Neural cell (in vitro differentiated cells): ENCODE measurements around the gene TAF11L14.
"Not testable (repeated sequence)": the region's sequence is repeated elsewhere in the genome, so short reads cannot be mapped to it uniquely, and the experiment has no call there.

Source experiments
- CTCF ChIP-seq: fragments of 450-650 bp; IDR thresholded peaks from 2 replicates; pipeline ENCODE4 v1.5.1; 2014; ENCODE audit warnings: antibody characterized with exemption, mild to moderate bottlenecking, moderate library complexity; ENCODE audit not compliant: poor library complexity, severe bottlenecking
- EP300 ChIP-seq: fragments of 450-650 bp; conservative IDR thresholded peaks from 2 replicates; pipeline ENCODE4 v1.6.1; 2014; ENCODE audit warnings: antibody characterized with exemption, mild to moderate bottlenecking, moderate library complexity; ENCODE audit not compliant: poor library complexity, severe bottlenecking
- EZH2 ChIP-seq: fragments of 200-600, 300-800 bp; shearing (Covaris generic), sonication (generic); IDR thresholded peaks from 2 replicates; pipeline ENCODE4 v1.6.1; 2014; ENCODE audit warnings: antibody characterized with exemption, low read length, borderline replicate concordance, mild to moderate bottlenecking; ENCODE audit not compliant: insufficient read depth, poor library complexity, severe bottlenecking
- MXI1 ChIP-seq: fragments of 450-650 bp; conservative IDR thresholded peaks from 2 replicates; pipeline ENCODE4 v1.6.1; 2014; ENCODE audit warnings: antibody characterized with exemption, mild to moderate bottlenecking; ENCODE audit not compliant: poor library complexity, severe bottlenecking
- POLR2AphosphoS5 ChIP-seq: IDR thresholded peaks from 2 replicates; pipeline ENCODE4 v1.6.1; 2012
- REST ChIP-seq: IDR thresholded peaks from 2 replicates; pipeline ENCODE4 v1.6.1; 2012; ENCODE audit warnings: borderline replicate concordance
- SMC3 ChIP-seq: fragments of 450-650 bp; conservative IDR thresholded peaks from 2 replicates; pipeline ENCODE4 v1.6.1; 2014; ENCODE audit warnings: antibody characterized with exemption, mild to moderate bottlenecking, moderate library complexity; ENCODE audit not compliant: poor library complexity

GRCh38 chr5:17607461-17607860 is 26.8 kb upstream of the TAF11L14 start:
- not testable (repeated sequence) for TF ChIP-seq REST, EZH2, SMC3, POLR2AphosphoS5, CTCF, EP300, MXI1
